IPS-18c (cell line): Measurements from ENCODE around the gene PAAF1.
"Not testable (repeated sequence)": the region's sequence is repeated elsewhere in the genome, so short reads cannot be mapped to it uniquely, and the experiment has no call there.

Experiments
- H3K4me3 ChIP-seq: 2 replicates; pipeline ENCODE4 v1.7.0; 2013; ENCODE audit warnings: low read depth, mild to moderate bottlenecking, low read length, moderate library complexity; ENCODE audit not compliant: insufficient read depth
- H3K9me3 ChIP-seq: one replicate; pipeline ENCODE4 v1.6.1; 2013; ENCODE audit warnings: mild to moderate bottlenecking, low read length, moderate library complexity; ENCODE audit not compliant: control insufficient read depth, insufficient read depth

The PAAF1 gene

DNA sequence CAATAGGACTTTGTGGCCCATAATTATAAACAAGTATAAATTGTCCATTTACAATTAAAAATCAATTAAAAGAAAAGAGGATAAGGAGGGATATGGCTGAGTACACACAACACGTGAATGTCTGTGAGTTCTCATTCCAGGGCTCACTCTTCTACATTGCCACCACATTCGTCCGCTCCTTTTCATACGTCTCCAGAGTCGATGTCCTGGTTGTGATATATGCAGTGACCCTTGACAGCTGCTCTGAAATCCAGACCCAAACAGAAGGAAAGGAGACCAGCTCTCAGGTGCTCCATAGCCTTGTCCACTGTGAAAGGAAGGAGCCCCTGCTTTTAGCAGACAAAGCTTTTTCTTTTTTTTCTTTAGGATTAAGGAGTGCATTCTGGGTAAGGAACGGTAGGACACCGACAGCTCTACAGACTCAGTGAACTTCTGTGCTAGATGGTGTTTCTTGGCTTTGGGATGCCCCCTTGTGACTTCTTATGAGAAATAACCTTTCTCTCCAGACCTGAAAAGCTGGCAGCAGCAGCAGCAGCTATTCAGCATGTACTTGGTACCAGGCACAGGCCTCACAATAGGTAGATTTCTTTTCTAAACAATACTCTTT, 54.3 kb downstream of the PAAF1 start:
- no peak overlapping the region for H3K4me3 ChIP-seq

DNA sequence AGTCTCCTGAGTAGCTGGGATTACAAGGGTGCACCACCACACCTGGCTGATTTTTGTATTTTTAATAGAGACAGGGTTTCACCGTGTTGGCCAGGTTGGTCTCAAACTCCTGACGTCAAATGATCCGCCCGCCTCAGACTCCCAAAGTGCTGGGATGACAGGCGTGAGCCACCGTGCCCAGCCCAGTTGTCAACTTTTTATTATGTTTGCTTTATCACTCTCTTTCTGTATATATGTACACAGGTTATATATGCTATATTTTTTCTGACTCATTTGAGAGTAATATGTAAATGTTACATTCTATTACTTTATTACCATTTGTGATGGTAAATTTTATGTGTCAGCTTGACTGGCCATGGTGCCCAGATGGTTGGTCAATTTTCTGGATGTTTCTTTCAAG, 55.2 kb downstream of the PAAF1 start:
- Histone ChIP-seq H3K4me3 (no peak overlapping the region), H3K9me3 (peaks cover 1% of the 10 kb centered on the region)

More for the DNA sequence above, 54.3 kb downstream of the PAAF1 start:
- no peaks in the 10 kb centered on the region for H3K9me3 ChIP-seq

DNA sequence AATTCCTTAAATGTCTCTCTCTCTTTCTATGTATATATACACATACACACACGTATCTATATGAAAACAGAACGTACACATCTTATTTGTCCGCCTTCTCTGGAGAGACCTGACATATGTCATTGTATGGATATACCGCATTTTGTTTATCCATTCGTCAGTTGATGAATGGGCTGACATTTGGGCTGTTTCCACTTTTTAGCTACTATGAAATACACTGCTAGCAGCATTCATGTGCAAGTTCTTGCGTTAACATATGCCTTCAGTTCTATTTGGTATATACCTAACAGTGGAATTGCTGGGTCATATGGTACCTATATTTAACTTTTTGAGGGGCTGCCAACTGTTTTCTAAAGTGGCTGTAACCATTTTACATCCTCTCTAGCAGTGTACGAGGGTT, 56.0 kb downstream of the PAAF1 start:
- H3K4me3 ChIP-seq: no peak overlapping the region
- peaks cover 4% of the 10 kb centered on the region for H3K9me3 ChIP-seq

DNA sequence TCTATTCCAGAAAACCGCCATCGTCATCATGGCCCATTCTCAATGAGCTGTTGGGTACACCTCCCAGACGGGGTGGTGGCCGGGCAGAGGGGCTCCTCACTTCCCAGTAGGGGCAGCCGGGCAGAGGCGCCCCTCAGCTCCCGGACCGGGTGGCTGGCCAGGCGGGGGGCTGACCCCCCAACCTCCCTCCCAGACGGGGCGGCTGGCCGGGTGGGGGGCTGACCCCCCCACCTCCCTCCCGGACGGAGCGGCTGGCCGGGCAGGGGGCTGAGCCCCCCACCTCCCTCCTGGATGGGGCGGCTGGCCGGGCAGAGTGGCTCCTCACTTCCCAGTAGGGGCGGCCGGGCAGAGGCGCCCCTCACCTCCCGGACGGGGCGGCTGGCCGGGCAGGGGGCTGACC, 59.2 kb downstream of the PAAF1 start:
- H3K9me3 ChIP-seq, H3K4me3 ChIP-seq: not testable (repeated sequence)

DNA sequence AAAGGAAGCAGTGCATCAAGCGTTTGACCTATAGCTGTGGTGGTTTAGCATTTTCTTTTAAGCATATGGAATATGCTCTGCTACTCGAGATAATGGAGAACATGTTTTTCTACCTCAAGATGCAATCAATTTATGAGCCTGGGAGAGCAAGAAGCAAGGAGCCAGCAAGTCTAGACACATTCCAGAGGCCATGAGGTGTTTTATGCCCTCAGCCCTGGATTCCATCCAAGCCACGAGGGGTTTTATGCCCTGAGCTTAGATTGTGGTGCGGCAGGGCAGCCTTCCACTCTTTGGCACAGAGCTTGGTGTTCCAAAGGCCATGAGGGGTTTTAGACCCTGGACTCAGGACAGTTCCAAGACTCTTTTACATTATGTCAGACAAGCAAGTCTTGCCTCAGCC, 62.3 kb downstream of the PAAF1 start:
- Histone ChIP-seq H3K9me3 (peaks cover 6% of the 10 kb centered on the region), H3K4me3 (no peak overlapping the region)

DNA sequence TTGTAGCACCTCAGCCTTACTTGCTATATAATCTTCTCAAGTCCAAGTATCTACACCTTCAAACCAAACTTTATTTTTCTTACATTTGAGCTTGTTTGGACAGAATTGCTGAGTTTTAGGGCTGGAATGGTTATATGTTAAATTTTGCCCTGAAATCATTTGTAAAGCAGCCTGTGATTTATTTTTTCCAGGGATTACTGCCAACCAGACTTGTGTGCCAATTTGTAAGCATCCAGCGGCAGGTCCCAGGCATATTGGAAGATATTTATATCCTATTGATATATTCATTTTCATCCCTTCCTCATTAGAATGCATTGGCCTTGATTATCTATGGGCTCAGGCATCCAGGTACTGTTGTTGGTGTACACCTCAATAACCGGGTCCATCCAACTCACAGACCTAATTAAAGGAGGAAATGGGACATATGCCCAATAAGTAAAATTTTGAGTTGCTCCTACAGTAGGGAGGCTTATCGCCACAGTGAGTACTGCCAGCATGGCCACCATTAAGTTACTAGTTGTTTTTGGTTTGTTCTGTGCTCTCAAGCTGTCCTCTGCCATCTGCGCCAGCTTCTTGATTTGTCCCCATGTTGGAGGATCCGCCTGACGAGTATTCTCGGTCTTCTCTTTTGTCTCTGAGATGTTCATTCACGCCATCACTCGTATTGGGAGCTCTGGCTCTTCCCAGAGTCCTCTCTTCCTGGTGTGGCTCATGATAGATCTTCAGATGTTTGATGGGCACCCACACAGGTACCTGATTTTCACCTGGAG, 64.2 kb downstream of the PAAF1 start:
- H3K9me3 ChIP-seq: peaks cover 6% of the 10 kb centered on the region
- no peak overlapping the region for H3K4me3 ChIP-seq

DNA sequence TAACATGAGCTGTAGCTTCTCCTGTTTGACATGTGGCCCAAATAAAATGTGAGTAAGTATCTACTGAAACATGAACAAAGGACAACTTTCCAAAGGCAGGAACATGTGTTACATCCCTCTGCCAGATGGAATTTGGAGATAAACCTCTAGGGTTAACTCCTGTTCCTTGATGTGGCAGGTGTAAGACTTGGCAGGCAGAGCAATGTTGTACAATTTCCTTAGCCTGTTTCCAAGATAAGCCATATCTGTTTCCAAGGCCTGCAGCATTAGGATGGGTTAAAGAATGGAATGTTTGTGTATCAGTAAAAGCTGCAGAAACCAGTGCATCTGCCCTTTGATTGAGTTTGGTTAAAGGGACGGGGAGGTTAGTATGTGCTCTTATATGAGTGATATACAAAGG, 65.2 kb downstream of the PAAF1 start:
- peaks cover 4% of the 10 kb centered on the region for H3K9me3 ChIP-seq
- no peak overlapping the region for H3K4me3 ChIP-seq

DNA sequence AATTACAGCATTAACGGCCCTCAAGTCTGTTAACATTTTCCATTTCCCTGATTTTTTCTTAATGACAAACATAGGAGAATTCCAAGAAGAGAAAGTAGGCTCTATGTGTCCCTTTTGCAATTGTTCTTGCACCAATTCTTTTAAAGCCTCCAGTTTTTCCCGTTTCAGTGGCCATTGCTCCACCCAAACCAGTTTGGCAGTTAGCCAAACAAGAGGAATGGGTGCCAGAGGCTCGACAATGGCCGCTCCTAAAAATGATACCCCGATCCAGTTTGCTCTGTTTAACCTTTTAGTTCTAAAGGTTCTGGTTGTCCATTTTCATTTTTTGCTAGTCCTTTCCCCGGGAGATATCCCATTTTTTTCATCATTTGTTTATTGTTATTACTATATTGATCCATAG, 67.3 kb downstream of the PAAF1 start:
- no peak overlapping the region for H3K4me3 ChIP-seq
- no peaks in the 10 kb centered on the region for H3K9me3 ChIP-seq

DNA sequence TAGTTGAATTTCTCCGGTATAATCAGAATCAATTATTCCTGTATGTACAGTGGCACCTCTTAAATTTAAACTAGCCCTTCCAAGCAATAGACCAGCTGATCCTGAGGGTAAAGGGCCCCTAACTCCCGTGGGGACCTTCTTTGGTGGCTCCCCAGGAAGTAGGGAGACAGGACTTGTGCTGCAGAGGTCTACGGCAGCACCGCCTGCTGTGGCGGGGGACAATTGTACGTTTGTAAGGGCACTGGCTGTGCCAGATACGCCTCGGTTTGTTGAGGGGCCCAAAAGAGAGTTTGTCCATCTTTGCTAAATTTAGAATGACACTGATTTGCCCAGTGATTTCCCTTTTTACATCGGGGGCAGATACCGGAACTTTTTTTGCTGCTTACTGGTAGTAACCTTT, 68.1 kb downstream of the PAAF1 start:
- H3K4me3 ChIP-seq: no peak overlapping the region

DNA sequence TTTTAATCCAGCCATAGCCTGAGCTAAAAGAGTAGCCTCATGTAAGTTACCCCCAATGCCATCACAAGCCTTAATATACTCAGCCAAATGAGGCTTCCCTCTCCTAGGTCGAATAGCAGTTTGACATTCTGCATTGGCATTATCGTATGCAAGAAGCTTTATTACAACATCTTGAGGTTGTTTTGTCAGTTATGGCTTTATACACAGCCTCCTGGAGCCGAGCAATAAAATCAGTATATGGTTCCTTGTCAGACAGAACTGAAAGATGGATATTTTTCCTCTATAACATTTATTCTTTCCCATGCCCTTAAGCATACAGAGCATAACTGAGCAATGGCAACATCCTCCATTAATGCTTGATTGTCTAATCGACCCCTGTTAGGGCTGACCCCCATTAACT, 68.6 kb downstream of the PAAF1 start:
- no peaks in the 10 kb centered on the region for H3K9me3 ChIP-seq
- H3K4me3 ChIP-seq: no peak overlapping the region

More for the DNA sequence above, 68.1 kb downstream of the PAAF1 start:
- H3K9me3 ChIP-seq: no peaks in the 10 kb centered on the region

DNA sequence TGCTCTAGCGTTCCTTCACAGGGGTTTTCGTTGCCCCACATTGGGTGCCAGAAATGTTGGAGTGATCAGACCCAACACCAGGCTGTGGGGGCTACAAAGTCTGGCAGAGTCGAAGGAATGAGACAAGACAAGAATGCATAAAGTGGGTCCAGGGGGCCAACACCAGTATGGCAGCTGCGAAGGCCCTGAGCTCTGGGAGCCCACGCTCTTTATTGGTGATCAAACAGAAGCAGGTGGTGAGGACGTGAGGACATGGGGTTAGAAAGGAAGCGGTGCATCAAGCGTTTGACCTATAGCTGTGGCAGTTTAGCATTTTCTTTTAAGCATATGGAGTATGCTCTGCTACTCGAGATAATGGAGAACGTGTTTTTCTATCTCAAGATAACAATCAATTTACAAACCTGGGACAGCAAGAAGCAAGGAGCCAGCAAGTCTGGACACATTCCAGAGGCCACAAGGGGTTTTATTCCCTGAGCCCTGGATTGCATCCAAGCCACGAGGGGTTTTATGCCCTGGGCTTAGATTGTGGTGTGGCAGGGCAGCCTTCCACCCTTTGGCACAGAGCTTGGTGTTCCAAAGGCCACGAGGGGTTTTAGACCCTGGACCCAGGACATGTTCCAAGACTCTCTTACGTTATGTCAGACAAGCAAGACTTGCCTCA, 70.1 kb downstream of the PAAF1 start:
- Histone ChIP-seq H3K9me3 (no peaks in the 10 kb centered on the region), H3K4me3 (no peak overlapping the region)

DNA sequence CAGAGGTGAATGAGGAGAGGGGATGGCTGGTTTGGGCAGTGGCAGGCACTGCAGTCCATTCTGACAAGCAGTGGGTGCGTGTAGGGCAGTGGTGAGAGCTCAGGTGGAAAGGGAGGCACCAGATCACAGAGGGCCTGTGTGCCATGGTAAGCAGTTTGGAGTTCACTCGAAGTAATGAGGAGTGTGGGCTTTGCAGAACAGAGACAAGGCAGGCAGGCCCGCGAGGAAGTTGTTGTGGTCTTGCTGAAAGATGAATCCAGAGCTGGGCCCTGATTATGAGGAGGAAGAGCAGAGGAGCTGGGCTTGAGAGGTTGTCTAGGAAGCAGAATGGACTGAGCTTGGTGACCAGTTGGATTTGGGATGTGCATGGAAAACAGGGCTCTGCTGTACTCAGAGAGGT, 72.4 kb downstream of the PAAF1 start:
- Histone ChIP-seq H3K9me3 (no peaks in the 10 kb centered on the region), H3K4me3 (no peak overlapping the region)

DNA sequence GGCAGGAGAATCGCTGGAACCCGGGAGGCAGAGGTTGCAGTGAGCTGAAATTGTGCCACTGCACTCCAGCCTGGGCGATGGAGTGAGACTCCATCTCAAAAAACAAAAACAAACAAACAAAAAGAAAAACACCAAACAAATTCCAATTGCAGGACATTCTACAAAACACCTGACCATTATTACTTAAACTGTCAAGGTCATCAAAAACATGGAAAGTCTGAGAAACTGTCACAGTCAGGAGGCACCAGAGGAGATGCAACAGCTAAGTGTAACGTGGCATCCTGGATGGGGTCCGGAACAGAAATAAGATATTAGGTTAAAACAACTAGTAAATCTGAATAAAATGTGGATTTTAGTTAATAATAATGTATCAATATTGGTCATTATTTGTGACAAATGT, 73.1 kb downstream of the PAAF1 start:
- H3K4me3 ChIP-seq: no peak overlapping the region

DNA sequence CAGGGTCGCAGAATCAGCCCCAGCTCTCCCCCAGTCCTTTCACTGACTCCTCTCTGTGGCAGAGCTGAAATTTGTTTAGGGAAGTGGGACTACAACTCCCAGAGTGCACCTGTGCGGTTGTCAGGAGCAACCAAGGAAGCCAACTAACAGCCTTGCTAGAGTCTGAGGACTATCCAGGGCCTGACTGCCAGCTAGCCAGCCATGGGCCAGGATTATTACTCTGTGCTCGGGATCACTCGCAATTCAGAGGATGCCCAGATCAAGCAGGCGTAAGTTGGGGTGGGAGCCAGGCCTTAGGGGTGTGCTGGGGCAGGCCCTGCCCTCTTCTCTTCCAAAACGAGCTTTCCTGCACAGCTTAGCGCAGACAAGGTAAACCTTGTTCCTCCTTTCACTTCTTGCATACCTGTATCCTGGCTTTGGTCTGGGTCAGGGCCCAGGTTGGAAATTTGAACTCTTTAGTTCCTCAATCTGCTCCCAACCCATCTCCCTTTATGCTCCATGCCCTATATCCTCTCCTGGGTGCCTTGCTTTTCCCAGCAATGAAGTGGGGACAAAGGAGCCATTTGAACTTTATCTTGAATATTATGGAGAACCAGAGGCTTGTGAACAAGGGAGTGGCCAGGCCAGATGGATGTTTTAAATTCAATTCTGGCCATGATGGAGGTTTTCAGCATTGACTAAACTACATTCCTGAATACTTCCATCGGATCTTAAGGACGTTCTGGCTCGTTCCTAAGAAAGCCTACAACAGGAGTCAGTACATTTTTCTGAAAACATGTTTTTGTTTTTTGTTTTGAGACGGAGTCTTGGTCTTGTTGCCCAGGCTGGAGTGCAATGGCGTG, 74.3 kb downstream of the PAAF1 start, which contains the start of gene DNAJB13:
TSS of gene DNAJB13 (plus strand) at position 158 of the 842 bp plus-strand sequence. CDS start at position 202, 44 bp downstream.
- Histone ChIP-seq H3K4me3 (no peak within 1 kb of the TSS), H3K9me3 (no peaks in the 10 kb centered on the region)

More for the DNA sequence above, 73.1 kb downstream of the PAAF1 start:
- no peaks in the 10 kb centered on the region for H3K9me3 ChIP-seq

DNA sequence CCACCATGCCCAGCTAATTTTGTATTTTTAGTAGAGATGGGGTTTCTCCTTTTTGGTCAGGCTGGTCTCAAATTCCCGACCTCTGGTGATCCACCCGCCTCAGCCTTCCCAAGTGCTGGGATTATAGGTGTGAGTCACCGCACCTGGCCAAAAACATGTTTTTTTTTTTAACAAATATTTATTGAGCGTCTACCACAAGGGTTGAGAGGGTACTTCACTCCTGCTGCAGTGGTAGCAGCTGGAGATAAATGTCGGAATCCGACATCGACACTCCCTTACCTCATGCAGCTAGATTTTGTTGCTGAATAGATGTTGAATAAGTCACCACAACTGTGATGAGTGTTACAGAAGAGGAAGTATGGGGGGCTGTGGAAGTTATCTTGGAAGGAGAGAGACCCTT, 75.0 kb downstream of the PAAF1 start:
- Histone ChIP-seq H3K9me3 (no peaks in the 10 kb centered on the region), H3K4me3 (no peak overlapping the region)

DNA sequence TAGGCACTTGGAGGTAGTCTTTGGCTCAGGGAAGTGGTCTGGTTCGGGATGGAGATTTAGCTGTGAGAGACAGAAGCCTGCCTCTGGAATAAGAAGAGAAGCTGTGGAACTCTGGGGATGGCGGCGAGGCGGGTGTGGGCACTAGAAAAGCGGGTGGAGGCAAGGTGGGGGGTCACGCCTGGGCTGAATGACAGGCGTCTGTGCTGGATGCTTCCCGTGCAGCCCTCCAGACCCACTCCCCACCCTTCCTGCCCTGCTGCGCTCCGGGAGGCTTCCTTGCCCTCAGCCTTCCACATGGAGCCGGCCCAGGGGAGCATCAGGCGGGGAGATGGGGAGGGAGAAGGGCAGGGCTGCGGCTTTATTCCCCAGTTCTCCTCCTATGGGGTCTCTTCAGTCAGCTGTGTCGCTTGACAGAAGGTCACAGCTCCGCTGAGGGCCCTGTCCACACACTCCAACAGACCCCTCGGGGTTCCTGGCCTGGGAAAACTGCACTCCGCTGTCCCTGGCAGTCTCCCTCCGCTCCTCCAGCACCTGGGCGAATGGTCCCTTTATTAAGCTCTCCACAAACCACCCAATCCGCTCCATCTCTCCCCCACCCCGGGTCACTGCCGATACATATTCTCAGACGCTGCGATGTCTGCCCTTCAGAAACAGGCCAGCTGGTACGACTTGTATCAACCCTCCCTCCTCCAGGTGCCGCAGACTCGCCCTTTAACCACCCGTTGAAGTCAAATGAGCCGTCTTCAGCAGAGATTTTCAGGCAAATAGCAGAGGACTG, 80.3 kb downstream of the PAAF1 start:
- Histone ChIP-seq H3K9me3 (no peaks in the 10 kb centered on the region), H3K4me3 (no peak overlapping the region)
